Retinal pigment epithelial cell (primary cell): ENCODE measurements around the gene ACSM5.
"Not testable (repeated sequence)": the region's sequence is repeated elsewhere in the genome, so short reads cannot be mapped to it uniquely, and the experiment has no call there.

Experiments used
- DNase-seq: peaks from one replicate; pipeline ENCODE4 v3.0.0-alpha.2; 2010; ENCODE audit warnings: low read depth
- H3K4me3 ChIP-seq: 2 replicates; pipeline ENCODE4 v1.5.1; 2011; ENCODE audit warnings: mild to moderate bottlenecking, low read length, control low read depth, moderate library complexity
- CTCF ChIP-seq: conservative IDR thresholded peaks from 2 replicates; pipeline ENCODE4 v1.5.1; 2011; ENCODE audit warnings: low read depth, low read length, control low read depth, inconsistent platforms

Gene ACSM5

DNA sequence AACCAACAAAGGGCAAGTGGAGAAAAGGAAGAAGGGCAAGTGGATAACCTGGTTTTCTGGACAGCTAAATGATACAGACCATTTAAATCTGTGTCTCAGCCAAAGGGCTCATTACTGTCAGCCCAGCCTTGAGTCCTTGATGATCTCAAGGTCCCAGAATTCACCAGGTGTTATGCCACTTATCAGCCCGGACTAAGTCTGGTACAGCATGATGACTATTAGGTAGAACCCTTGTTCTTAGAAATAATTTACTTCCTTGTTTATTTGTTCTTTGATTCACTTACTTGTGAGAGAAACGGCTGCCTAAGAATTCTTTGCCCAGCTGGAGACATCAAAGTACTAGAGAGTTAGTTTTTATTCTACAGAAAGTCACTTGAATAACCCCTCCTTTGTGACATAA, 8.3 kb upstream of the ACSM5 start:
- TF ChIP-seq CTCF: no peak
- H3K4me3 ChIP-seq: no peak overlapping the region
- no peak for DNase-seq

DNA sequence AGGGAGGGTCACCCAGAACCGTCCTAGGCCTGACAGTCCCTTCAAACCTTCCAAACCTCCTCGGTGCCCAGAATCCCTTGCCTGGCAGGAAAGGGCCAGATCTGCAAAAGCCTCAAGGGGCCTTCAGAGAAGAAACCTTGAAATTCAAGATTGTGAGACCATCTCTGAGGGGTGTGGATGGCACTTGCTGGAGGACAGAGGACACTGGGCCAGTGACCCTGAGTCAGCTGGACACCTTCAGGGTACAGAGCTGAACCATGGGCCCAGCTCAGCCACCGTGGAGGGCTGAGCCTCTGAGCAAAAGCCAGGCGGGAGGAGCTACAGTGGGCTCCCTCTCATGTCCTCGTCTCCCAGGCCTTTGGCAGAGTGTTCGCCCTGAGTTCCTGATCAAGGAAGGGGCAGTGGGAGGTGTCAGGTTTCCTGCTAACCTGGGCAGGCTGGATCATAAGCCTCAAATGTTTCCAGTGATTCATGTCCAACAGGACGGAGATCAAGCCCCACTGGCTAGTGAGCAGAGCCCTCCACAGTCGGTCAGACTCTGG, 7.8 kb upstream of the ACSM5 start:
- TF ChIP-seq CTCF: no peak
- H3K4me3 ChIP-seq: no peak overlapping the region
- DNase-seq: no peak

DNA sequence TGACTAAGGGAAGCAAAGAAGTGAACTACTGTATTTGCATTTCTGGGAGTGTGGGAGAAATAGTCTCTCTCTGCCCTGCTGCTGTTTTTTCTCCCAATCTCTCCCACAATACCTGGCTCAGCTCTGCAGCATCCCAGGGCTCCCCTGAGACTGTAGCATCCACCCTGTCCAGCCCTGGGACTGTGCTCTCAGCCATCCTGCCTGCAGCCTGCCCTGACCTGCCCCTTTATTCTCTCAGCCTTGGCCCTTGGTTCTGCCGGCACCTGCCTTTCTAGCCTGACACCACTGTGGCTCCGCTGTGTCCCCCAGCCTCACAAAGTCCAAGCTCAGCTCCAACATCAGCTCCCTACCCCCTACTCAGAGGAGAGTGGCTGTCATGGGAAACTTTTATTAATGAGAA, 6.7 kb upstream of the ACSM5 start:
- TF ChIP-seq CTCF: no peak
- DNase-seq: no peak
- H3K4me3 ChIP-seq: no peak overlapping the region

DNA sequence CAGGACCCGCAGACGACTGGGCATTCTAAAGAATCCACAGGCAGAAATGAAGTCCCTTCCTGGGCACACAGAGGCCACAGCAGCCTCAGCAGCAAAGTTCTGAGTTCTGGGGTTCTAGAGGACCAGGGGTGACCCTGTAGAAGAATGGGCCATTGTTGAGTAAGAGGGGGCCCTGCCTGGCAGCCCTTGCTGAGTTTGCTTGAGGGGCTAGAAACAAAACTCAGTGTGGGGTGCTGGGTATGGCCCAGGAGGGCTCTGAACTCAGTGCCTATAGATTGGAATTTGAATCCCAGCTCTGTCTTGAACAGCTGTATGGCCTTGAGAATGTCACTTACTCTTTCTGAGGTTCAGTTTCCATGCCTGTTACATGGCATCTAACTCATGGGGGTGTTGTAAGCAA, 4.7 kb upstream of the ACSM5 start, which contains the start of gene PDILT:
PDILT (minus strand) TSS at position 101 of the 400 bp plus-strand sequence. CDS start 5,437 bp downstream, outside the sequence.
- H3K4me3 ChIP-seq: no peak within 1 kb of the TSS
- no peak for TF ChIP-seq CTCF
- DNase-seq: no peak

DNA sequence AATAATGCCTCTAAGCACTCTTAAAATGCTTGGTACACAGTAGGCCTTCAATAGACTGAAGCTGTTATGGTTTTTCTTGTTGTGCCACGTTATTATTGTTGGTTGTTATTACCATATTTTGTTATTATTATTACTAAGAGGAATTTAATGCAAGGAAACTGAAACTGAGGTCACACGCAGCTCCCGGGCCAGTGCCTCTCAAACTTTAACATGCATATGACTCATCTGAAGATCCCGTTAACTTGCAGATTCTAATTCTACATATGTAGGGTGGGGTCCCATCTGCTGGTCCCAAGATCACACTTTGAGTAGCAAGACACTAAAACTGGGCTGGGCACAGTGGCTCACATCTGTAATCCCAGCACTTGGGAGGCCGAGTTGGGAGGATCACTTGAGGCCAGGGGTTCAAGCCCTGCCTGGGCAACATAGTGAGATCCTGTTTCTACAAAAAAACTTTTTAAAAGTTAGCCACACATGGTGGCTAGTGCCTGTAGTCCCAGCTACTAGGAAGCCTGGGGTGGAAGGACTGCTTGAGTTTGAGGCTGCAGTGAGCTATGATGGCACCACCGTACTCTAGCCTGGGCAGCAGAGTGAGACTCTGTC, 888 bp downstream of the ACSM5 start:
- TF ChIP-seq CTCF: no peak
- no peak for DNase-seq

GRCh38 chr16:20411055-20411454, 1.7 kb downstream of the ACSM5 start:
- TF ChIP-seq CTCF: no peak
- H3K4me3 ChIP-seq: no peak overlapping the region
- DNase-seq: no peak

More for the DNA sequence above, 888 bp downstream of the ACSM5 start:
- no peak overlapping the region for H3K4me3 ChIP-seq

DNA sequence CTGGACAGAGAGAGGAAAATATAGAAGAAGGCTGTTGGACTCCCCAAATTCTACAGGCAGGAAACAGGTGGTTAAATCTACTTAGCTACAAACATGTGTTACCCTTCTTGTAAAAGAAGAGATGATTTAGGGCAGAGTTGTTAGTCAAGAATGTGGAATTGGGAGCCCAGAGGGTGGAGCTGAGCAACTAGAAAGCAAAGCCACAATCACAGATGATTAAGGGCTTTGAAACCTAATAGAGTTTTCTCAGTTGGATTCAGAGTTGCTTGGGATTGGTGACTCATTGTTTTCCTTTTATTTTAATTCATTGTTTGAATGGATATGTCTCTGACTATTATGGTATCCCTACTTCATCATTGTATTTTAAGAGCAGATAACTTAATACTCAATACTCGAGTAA, 6.2 kb downstream of the ACSM5 start:
- DNase-seq: no peak
- no peak for TF ChIP-seq CTCF
- no peak overlapping the region for H3K4me3 ChIP-seq

GRCh38 chr16:20419093-20419492, 9.8 kb downstream of the ACSM5 start:
- DNase-seq, H3K4me3 ChIP-seq: not testable (repeated sequence)

DNA sequence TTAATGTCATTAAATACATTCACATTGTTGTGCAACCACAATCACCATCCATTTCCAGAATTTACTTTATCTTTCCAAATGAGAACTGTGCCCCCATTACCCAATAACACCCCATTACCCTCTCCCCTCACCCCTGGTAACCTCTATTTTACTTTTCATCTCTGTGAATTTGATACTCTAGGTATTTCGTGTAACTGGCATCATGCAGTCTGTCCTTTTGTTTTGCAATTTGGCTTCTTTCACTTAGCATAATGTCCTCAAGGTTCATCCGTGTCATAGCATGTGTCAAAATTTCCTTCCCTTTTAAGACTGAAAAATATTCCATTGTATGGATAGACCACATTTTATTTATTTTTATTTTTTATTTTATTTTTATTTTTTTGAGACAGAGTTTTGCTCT, 12.4 kb downstream of the ACSM5 start:
- not testable (repeated sequence) for H3K4me3 ChIP-seq, DNase-seq

DNA sequence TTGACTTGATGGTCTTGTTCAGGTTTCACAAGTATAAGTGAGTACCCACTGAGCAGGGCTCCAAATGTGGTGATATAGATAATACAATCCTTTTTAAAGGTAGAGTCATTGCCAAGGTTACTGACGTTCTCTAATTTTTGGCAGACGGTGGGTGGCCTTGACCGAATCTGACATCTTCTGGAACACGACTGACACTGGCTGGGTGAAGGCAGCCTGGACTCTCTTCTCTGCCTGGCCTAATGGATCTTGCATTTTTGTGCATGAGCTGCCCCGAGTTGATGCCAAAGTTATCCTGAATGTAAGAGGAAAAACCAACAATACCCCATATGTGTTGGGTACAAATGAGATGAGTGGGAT, 14.4 kb downstream of the ACSM5 start:
- not testable (repeated sequence) for DNase-seq, H3K4me3 ChIP-seq
